CD14-positive monocyte (primary cell): ENCODE measurements around the gene ZSWIM3. TPM values are rescaled to one million over a fixed set of nuclear protein-coding genes. Genes with fewer than 3 reads are reported as not detected.

Experiments
- DNase-seq, 3 donors: peaks; one replicate each; pipeline ENCODE4 v3.0.0-alpha.2; 2011 to 2022
- H2AFZ ChIP-seq: 2 replicates; pipeline ENCODE4 v1.6.0; 2012; ENCODE audit warnings: mild to moderate bottlenecking, low read depth, low read length, inconsistent platforms; ENCODE audit not compliant: insufficient read depth, poor library complexity, severe bottlenecking
- H3K27ac ChIP-seq, 2 donors: 1 replicate in 1 of 2; 2 replicates in 1 of 2; pipeline ENCODE4 v1.5.1; 2012 to 2013; ENCODE audit warnings: low read length in 2 of 2, control low read depth in 1 of 2, inconsistent platforms in 1 of 2, low read depth in 1 of 2, mild to moderate bottlenecking in 1 of 2
- H3K27me3 ChIP-seq, 2 donors: one replicate each; pipeline versions ENCODE4 v1.6.0 to v1.6.1; 2011 to 2013; ENCODE audit warnings: low read length in 2 of 2; ENCODE audit not compliant: control insufficient read depth in 2 of 2, insufficient read depth in 2 of 2
- H3K36me3 ChIP-seq, 2 donors: replicated peaks in 1 of 2; 1 replicate in 1 of 2; 2 replicates in 1 of 2; pipeline versions ENCODE4 v1.5.1 to v1.6.1; 2012 to 2013; ENCODE audit warnings: low read length in 2 of 2, control low read depth in 1 of 2, inconsistent platforms in 1 of 2, mild to moderate bottlenecking in 1 of 2; ENCODE audit not compliant: insufficient read depth in 2 of 2, control insufficient read depth in 1 of 2
- H3K4me1 ChIP-seq, 2 donors: 1 replicate in 1 of 2; 2 replicates in 1 of 2; pipeline versions ENCODE4 v1.5.1 to v1.6.1; 2012 to 2013; ENCODE audit warnings: low read length in 2 of 2, control low read depth in 1 of 2, inconsistent platforms in 1 of 2, mild to moderate bottlenecking in 1 of 2, moderate library complexity in 1 of 2; ENCODE audit not compliant: insufficient read depth in 2 of 2, control insufficient read depth in 1 of 2
- H3K4me2 ChIP-seq: replicated peaks from 2 replicates; pipeline ENCODE3; 2012; ENCODE audit warnings: low read length, moderate library complexity, mild to moderate bottlenecking; ENCODE audit not compliant: poor library complexity, severe bottlenecking; ENCODE audit errors: extremely low read depth
- H3K4me3 ChIP-seq, 3 experiments: fragments of 200-600 bp in 1 of 3; sonication (generic) in 1 of 3; replicated peaks in 1 of 3; 1 replicate in 2 of 3; 2 replicates in 1 of 3; pipeline ENCODE4 v1.5.1; 2011 to 2013; ENCODE audit warnings: low read length in 3 of 3, mild to moderate bottlenecking in 3 of 3, control low read depth in 2 of 3, low read depth in 2 of 3, inconsistent platforms in 1 of 3, moderate library complexity in 1 of 3
- H3K79me2 ChIP-seq: 2 replicates; pipeline ENCODE4 v1.6.0; 2012; ENCODE audit warnings: mild to moderate bottlenecking, control low read depth, inconsistent platforms, low read length, moderate library complexity; ENCODE audit not compliant: insufficient read depth
- H3K9ac ChIP-seq: 2 replicates; pipeline ENCODE4 v1.6.0; 2017; ENCODE audit warnings: low read length, mild to moderate bottlenecking; ENCODE audit not compliant: insufficient read depth, poor library complexity, severe bottlenecking
- H3K9me3 ChIP-seq, 2 donors: replicated peaks in 1 of 2; 1 replicate in 1 of 2; 2 replicates in 1 of 2; pipeline versions ENCODE4 v1.5.1 to v1.6.1; 2012 to 2013; ENCODE audit warnings: low read length in 2 of 2, control low read depth in 1 of 2; ENCODE audit not compliant: control insufficient read depth in 1 of 2, insufficient read depth in 1 of 2
- H4K20me1 ChIP-seq: 2 replicates; pipeline ENCODE4 v1.6.0; 2012; ENCODE audit warnings: mild to moderate bottlenecking, low read length, control low read depth, moderate library complexity; ENCODE audit not compliant: insufficient read depth
- H3K27ac Mint-ChIP-seq, 7 donors: one replicate each; pipeline ENCODE4 v1.8.0; 2020; ENCODE audit warnings: mild to moderate bottlenecking in 7 of 7, mixed read lengths in 7 of 7, moderate library complexity in 6 of 7, inconsistent platforms in 2 of 7
- H3K27me3 Mint-ChIP-seq, 3 donors: one replicate each; pipeline ENCODE4 v1.8.0; 2021 to 2022; ENCODE audit warnings: low read depth in 3 of 3, mild to moderate bottlenecking in 3 of 3, mixed read lengths in 3 of 3, moderate library complexity in 3 of 3, inconsistent platforms in 1 of 3
- H3K36me3 Mint-ChIP-seq, 2 donors: one replicate each; pipeline ENCODE4 v1.8.0; 2020; ENCODE audit warnings: mixed read lengths in 2 of 2, inconsistent platforms in 1 of 2, mild to moderate bottlenecking in 1 of 2
- H3K4me1 Mint-ChIP-seq: one replicate; pipeline ENCODE4 v1.8.0; 2020; ENCODE audit warnings: mild to moderate bottlenecking, mixed read lengths
- H3K4me3 Mint-ChIP-seq, 2 donors: one replicate each; pipeline ENCODE4 v1.8.0; 2020; ENCODE audit warnings: mild to moderate bottlenecking in 2 of 2, mixed read lengths in 2 of 2, moderate library complexity in 1 of 2
- H3K9me3 Mint-ChIP-seq, 7 donors: one replicate each; pipeline ENCODE4 v1.8.0; 2020 to 2022; ENCODE audit warnings: mixed read lengths in 7 of 7, mild to moderate bottlenecking in 6 of 7, moderate library complexity in 6 of 7, inconsistent platforms in 2 of 7
- CTCF ChIP-seq: fragments of 200-600 bp; IDR thresholded peaks from one replicate; pipeline ENCODE4 v1.8.0; 2022; ENCODE audit warnings: antibody characterized with exemption, mild to moderate bottlenecking
- WGBS: methylation state at CpG from one replicate; pipeline ENCODE4 v1.1.5; 2013; ENCODE audit warnings: missing lambda C conversion rate; ENCODE audit not compliant: insufficient coverage; 5-methylcytosine and 5-hydroxymethylcytosine counted together
- intact Hi-C, 2 donors: fragments of 100-400 bp; cut with micrococcal nuclease; formaldehyde crosslinking; loops; one replicate each; pipeline versions ENCODE4 v1.15.0 to v1.15.1; 2023
- polyA plus RNA-seq, 3 donors: library from polyadenylated mRNA; depleted of rRNA in 1 of 3; unstranded in 2 of 3; stranded (reverse) in 1 of 3; fragments of 300-500 nt in 2 of 3; fragments of >200 nt in 1 of 3; fragmentation: Illumina TruSeq in 2 of 3; gene quantifications; 1 replicate in 2 of 3; 2 replicates in 1 of 3; pipeline ENCODE4 v1.2.3, GENCODE V29; 2012 to 2021

The ZSWIM3 gene
- polyA plus RNA-seq, 3 donors = 0.29 to 1.5 (median 0.64) TPM

- no peak for TF ChIP-seq CTCF
- Histone ChIP-seq H3K36me3 (no peaks in the 10 kb centered on the region), H3K4me1 (peaks cover 14 to 15% of the 10 kb centered on the region in 2 donors), H3K27ac (no peak overlapping the region), H4K20me1 (no peaks in the 10 kb centered on the region), H3K4me2 (no peak overlapping the region), H3K9ac (no peak overlapping the region), H3K79me2 (no peaks in the 10 kb centered on the region), H2AFZ (no peak overlapping the region), H3K9me3 (no peaks in the 10 kb centered on the region), H3K27me3 (no peaks in the 10 kb centered on the region), H3K4me3 (no peak overlapping the region)
- Mint-ChIP-seq H3K27me3 (peaks cover 0 to 2% (median 0%) of the 10 kb centered on the region in 3 donors), H3K9me3 (no peaks in the 10 kb centered on the region), H3K4me3 (no peak overlapping the region), H3K27ac (no peak overlapping the region), H3K4me1 (peaks cover 21% of the 10 kb centered on the region), H3K36me3 (no peaks in the 10 kb centered on the region)
- WGBS = 100% methylated on average over 3 of the region's 8 CpGs
- DNase-seq = no peak
- intact Hi-C loops = no loop called here
Observed at GRCh38 chr20:45905505-45906079, 48.2 kb downstream of the ZSWIM3 start.

- H3K4me3 ChIP-seq = no peak overlapping the region
- H2AFZ ChIP-seq = no peak overlapping the region
- Mint-ChIP-seq H3K36me3 (peaks cover 0 to 1% of the 10 kb centered on the region in 2 donors), H3K27me3 (peaks cover 1 to 2% (median 2%) of the 10 kb centered on the region in 3 donors), H3K4me3 (no peak overlapping the region), H3K9me3 (peaks cover 0 to 3% (median 0%) of the 10 kb centered on the region in 7 donors), H3K27ac (no peak overlapping the region), H3K4me1 (peaks cover 36% of the 10 kb centered on the region)
- H4K20me1 ChIP-seq = no peaks in the 10 kb centered on the region
- no peak overlapping the region for H3K4me2 ChIP-seq
- no peaks in the 10 kb centered on the region for H3K79me2 ChIP-seq
- intact Hi-C loops = no loop called here
- TF ChIP-seq CTCF = no peak
- H3K27me3 ChIP-seq = no peaks in the 10 kb centered on the region
- H3K27ac ChIP-seq = no peak overlapping the region
- WGBS = 95% methylated on average over 12 of the region's 17 CpGs
- peaks cover 30 to 31% of the 10 kb centered on the region in 2 donors for H3K4me1 ChIP-seq
- H3K9me3 ChIP-seq = no peaks in the 10 kb centered on the region
- no peaks in the 10 kb centered on the region for H3K36me3 ChIP-seq
- no peak for DNase-seq
- no peak overlapping the region for H3K9ac ChIP-seq
Observed at GRCh38 chr20:45907219-45907948, 50.0 kb downstream of the ZSWIM3 start.
